Spleen (tissue), 7 donors: ENCODE measurements around the gene PINK1.

ENCODE experiments used
- POLR2A ChIP-seq, 3 donors: fragments of 450-650 bp; IDR thresholded peaks; one replicate each; pipeline ENCODE4 v1.5.1; 2017; ENCODE audit warnings: antibody characterized with exemption in 3 of 3, mild to moderate bottlenecking in 1 of 3
- POLR2AphosphoS5 ChIP-seq, 3 donors: sonication (generic); formaldehyde crosslinking; IDR thresholded peaks; one replicate each; pipeline ENCODE4 v1.5.1; 2017; ENCODE audit warnings: antibody characterized with exemption in 3 of 3
- TF ChIP-seq, protein P1 (sequence below), 11 experiments: fragments of 200-600 bp in 7 of 11; fragments of 450-650 bp in 4 of 11; sonication (generic) in 4 of 11; IDR thresholded peaks in 8 of 11; conservative IDR thresholded peaks in 3 of 11; 1 replicate in 7 of 11; 2 replicates in 4 of 11; pipeline versions ENCODE4 v1.4.0 to v1.8.0; 2016 to 2021; ENCODE audit warnings: antibody characterized with exemption in 11 of 11, inconsistent platforms in 4 of 11, mild to moderate bottlenecking in 1 of 11
- donor health status: DM: no; HTN: no; CAD: no; lungs with moderate emphysema.
- donor health status: DM: no; HTN: no; CAD: no.
- donor health status: DM: no; HTN: no; CAD: no.

DNA sequence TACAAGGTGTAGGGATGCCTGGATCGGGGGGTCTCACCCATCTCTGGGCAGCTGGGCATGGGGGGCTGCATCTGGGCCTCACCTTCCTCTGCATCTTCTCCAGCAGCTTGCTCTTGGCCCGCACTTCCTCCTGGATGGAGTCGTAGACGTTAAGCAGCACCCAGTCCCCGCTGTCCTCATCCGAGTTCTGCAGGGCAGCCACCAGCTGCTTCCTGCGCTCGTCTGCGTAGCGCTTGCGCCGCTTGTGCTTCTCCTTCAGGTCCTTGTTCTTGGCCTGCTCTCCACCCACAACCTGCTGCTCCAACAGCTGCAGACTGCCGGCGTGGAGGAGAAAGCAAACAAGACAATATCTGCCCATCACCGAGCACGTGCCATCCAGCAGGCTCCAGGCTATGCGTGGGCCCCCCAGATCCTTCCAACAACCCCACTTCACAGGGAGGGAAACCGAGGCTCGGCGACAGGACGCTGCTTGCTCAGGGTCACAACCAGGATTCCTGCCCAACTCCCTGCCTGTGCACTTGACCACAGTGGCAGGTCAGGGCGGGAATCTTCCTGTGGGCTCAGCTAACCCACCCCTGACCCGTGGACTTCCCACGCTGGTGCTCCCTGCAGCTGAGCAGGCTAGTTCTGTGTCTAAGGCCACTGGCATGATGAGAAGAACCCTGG, 49.4 kb downstream of the PINK1 start:
- TF ChIP-seq, protein P1, sequence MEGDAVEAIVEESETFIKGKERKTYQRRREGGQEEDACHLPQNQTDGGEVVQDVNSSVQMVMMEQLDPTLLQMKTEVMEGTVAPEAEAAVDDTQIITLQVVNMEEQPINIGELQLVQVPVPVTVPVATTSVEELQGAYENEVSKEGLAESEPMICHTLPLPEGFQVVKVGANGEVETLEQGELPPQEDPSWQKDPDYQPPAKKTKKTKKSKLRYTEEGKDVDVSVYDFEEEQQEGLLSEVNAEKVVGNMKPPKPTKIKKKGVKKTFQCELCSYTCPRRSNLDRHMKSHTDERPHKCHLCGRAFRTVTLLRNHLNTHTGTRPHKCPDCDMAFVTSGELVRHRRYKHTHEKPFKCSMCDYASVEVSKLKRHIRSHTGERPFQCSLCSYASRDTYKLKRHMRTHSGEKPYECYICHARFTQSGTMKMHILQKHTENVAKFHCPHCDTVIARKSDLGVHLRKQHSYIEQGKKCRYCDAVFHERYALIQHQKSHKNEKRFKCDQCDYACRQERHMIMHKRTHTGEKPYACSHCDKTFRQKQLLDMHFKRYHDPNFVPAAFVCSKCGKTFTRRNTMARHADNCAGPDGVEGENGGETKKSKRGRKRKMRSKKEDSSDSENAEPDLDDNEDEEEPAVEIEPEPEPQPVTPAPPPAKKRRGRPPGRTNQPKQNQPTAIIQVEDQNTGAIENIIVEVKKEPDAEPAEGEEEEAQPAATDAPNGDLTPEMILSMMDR (IDR thresholded peaks at IDR 0.05 in 8 of 11, conservative IDR thresholded peaks at IDR 0.05 in 3 of 11) = no peak
- peak; percentile 38 to 74 (median 74) for TF ChIP-seq POLR2AphosphoS5 (IDR thresholded peaks at IDR 0.05)
- TF ChIP-seq POLR2A (IDR thresholded peaks at IDR 0.05) = no peak
